Stomach (tissue), 9 donors: ENCODE measurements around the gene FCN1. TPM values are rescaled to one million over a fixed set of nuclear protein-coding genes. Genes with fewer than 3 reads are reported as not detected.
"Not testable (repeated sequence)": the region's sequence is repeated elsewhere in the genome, so short reads cannot be mapped to it uniquely, and the experiment has no call there.

ENCODE experiments used
- DNase-seq, 2 donors: peaks; one replicate each; pipeline versions ENCODE4 v3.0.0 to v3.0.0-alpha.2; 2013 to 2019
- H3K27ac ChIP-seq, 5 donors: fragments of 200-600 bp in 4 of 5; sonication (generic) in 4 of 5; one replicate each; pipeline ENCODE4 v1.5.1; 2013 to 2019; ENCODE audit warnings: mild to moderate bottlenecking in 1 of 5, moderate library complexity in 1 of 5
- H3K27me3 ChIP-seq, 3 donors: fragments of 200-600 bp; sonication (generic); one replicate each; pipeline ENCODE4 v1.5.1; 2017 to 2019; ENCODE audit warnings: mixed run types in 1 of 3
- H3K36me3 ChIP-seq, 4 donors: fragments of 200-600 bp; sonication (generic); 1 replicate in 3 of 4; 2 replicates in 1 of 4; pipeline ENCODE4 v1.5.1; 2016 to 2019
- H3K4me1 ChIP-seq, 4 donors: fragments of 200-600 bp; sonication (generic); one replicate each; pipeline ENCODE4 v1.5.1; 2016 to 2019
- H3K4me3 ChIP-seq, 4 donors: fragments of 200-600 bp; sonication (generic) in 3 of 4; one replicate each; pipeline ENCODE4 v1.5.1; 2016 to 2019; ENCODE audit warnings: mild to moderate bottlenecking in 1 of 4
- H3K9me3 ChIP-seq, 4 donors: fragments of 200-600 bp; sonication (generic); one replicate each; pipeline ENCODE4 v1.5.1; 2016 to 2019
- CTCF ChIP-seq, 7 experiments: fragments of 450-650 bp in 4 of 7; fragments of 200-600 bp in 3 of 7; sonication (generic) in 3 of 7; IDR thresholded peaks; one replicate each; pipeline ENCODE4 v1.5.1; 2016 to 2019; ENCODE audit warnings: antibody characterized with exemption in 7 of 7, control low read depth in 2 of 7, mild to moderate bottlenecking in 1 of 7
- EP300 ChIP-seq: sonication (generic); formaldehyde crosslinking; IDR thresholded peaks from one replicate; pipeline ENCODE4 v1.6.1; 2017; ENCODE audit warnings: antibody characterized with exemption
- POLR2A ChIP-seq, 4 donors: fragments of 450-650 bp; IDR thresholded peaks; one replicate each; pipeline ENCODE4 v1.6.1; 2016; ENCODE audit warnings: antibody characterized with exemption in 4 of 4, control low read depth in 2 of 4, mild to moderate bottlenecking in 1 of 4, moderate library complexity in 1 of 4
- POLR2AphosphoS5 ChIP-seq, 3 donors: sonication (generic); formaldehyde crosslinking; IDR thresholded peaks; one replicate each; pipeline ENCODE4 v1.6.1; 2016; ENCODE audit warnings: antibody characterized with exemption in 3 of 3
- WGBS, 5 donors: extraction: QIAGEN DNeasy Blood & Tissue Kit in 3 of 5; methylation state at CpG; one replicate each; pipeline versions ENCODE4 v1.1.5 to v1.1.7; 2013 to 2018; 5-methylcytosine and 5-hydroxymethylcytosine counted together
- intact Hi-C: fragments of 100-400 bp; cut with DNase I; formaldehyde crosslinking; loops from one replicate; pipeline ENCODE4 v1.15.1; 2023; ENCODE audit warnings: low total_unique reads
- polyA plus RNA-seq, 3 donors: library from polyadenylated mRNA; stranded (reverse); fragments of 200-250 nt; gene quantifications; one replicate each; pipeline ENCODE4 v1.2.3, GENCODE V29; 2013
- total RNA-seq, 5 donors: library from RNA; depleted of rRNA; stranded (reverse); fragments of >200 nt; gene quantifications; one replicate each; pipeline versions ENCODE4 v1.1.0 to v1.2.3, GENCODE V29; 2014 to 2016
- donor health status: healthy with polysubstance abuse.
- donor health status: Bipolar disorder and iron deficiency.
- donor health status: healthy.

FCN1 gene
- total and polyA plus RNA-seq, 8 donors = 0.38 to 2.8 (median 1.7) TPM; not detected in 4

GRCh38 chr9:134959126-134959970 is 41.6 kb upstream of the FCN1 start:
- intact Hi-C loops = no loop called here
- DNase-seq = no peak

GRCh38 chr9:134957945-134958227 is 40.2 kb upstream of the FCN1 start:
- Histone ChIP-seq H3K27ac (no peak overlapping the region), H3K4me1 (no peaks in the 10 kb centered on the region), H3K27me3 (peaks cover 0 to 43% (median 0%) of the 10 kb centered on the region in 3 donors), H3K4me3 (no peak overlapping the region), H3K36me3 (no peaks in the 10 kb centered on the region), H3K9me3 (peaks cover 0 to 4% (median 0%) of the 10 kb centered on the region in 4 donors)
- TF ChIP-seq EP300 = no peak
- no peak for TF ChIP-seq POLR2A (IDR thresholded peaks at IDR 0.05)
- no peak for TF ChIP-seq CTCF (IDR thresholded peaks at IDR 0.05)
- TF ChIP-seq POLR2AphosphoS5 (IDR thresholded peaks at IDR 0.05) = no peak
- 80 to 94% (median 85%) methylated on average over 2 of the region's 2 CpGs for WGBS, 5 donors
- intact Hi-C loops = no loop called here
- DNase-seq = no peak

More at GRCh38 chr9:134959126-134959970, 41.6 kb upstream of the FCN1 start:
- Histone ChIP-seq H3K27me3 (peaks cover 0 to 56% (median 0%) of the 10 kb centered on the region in 3 donors), H3K36me3 (no peaks in the 10 kb centered on the region), H3K4me3 (no peak overlapping the region), H3K4me1 (no peaks in the 10 kb centered on the region), H3K9me3 (peaks cover 0 to 4% (median 0%) of the 10 kb centered on the region in 4 donors), H3K27ac (no peak overlapping the region)
- 83 to 93% (median 92%) methylated on average over 9 to 14 of the region's 14 CpGs for WGBS, 5 donors
- TF ChIP-seq EP300 (no peak), CTCF (IDR thresholded peaks at IDR 0.05) (no peak), POLR2AphosphoS5 (IDR thresholded peaks at IDR 0.05) (no peak), POLR2A (IDR thresholded peaks at IDR 0.05) (no peak)

- DNase-seq = no peak
- Histone ChIP-seq H3K27ac (no peak overlapping the region), H3K4me1 (no peaks in the 10 kb centered on the region), H3K27me3 (peaks cover 0 to 38% (median 0%) of the 10 kb centered on the region in 3 donors), H3K4me3 (no peak overlapping the region), H3K36me3 (no peaks in the 10 kb centered on the region), H3K9me3 (peaks cover 0 to 4% (median 2%) of the 10 kb centered on the region in 4 donors)
- 79 to 85% (median 79%) methylated on average over 9 of the region's 9 CpGs for WGBS, 5 donors
- intact Hi-C loops = no loop called here
- TF ChIP-seq POLR2AphosphoS5 (IDR thresholded peaks at IDR 0.05) = no peak
- no peak for TF ChIP-seq EP300
- no peak for TF ChIP-seq CTCF (IDR thresholded peaks at IDR 0.05)
- TF ChIP-seq POLR2A (IDR thresholded peaks at IDR 0.05) = no peak
Measured at GRCh38 chr9:134957165-134957944, 39.6 kb upstream of the FCN1 start.

- H3K36me3 ChIP-seq, H3K9me3 ChIP-seq, DNase-seq, intact Hi-C loops, H3K27ac ChIP-seq, H3K4me3 ChIP-seq, H3K4me1 ChIP-seq: not testable (repeated sequence)
- H3K27me3 ChIP-seq = peaks cover 0 to 33% (median 0%) of the 10 kb centered on the region in 3 donors
- 81 to 88% (median 85%) methylated on average over 6 of the region's 6 CpGs for WGBS, 5 donors
Measured at GRCh38 chr9:134956387-134956786, 38.7 kb upstream of the FCN1 start.
